ENCODE results near the gene OCIAD1.

OCIAD1 gene

DNA sequence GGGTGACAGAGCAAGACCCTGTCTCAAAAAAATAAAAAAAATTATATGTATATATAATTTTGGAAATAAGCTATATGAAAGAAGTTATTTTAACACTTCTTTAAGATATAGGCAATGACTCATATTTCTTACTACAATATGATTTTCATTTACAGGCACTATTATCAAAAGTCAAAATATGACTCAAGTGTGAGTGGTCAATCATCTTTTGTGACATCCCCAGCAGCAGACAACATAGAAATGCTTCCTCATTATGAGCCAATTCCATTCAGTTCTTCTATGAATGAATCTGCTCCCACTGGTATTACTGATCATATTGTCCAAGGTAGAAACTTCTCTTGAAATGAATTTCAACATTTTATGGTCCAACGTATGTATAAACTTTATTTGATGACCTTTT is 20.8 kb downstream of the OCIAD1 start:
- H3K27me3 ChIP-seq (ENCODE audit: control insufficient read depth, low read length): no peaks in the 10 kb centered on the region
- H3K79me2 ChIP-seq (ENCODE audit: control insufficient read depth, low read length): peaks cover 12% of the 10 kb centered on the region
- no peak overlapping the region for H3K4me3 ChIP-seq (ENCODE audit: low read length)
- H3K4me2 ChIP-seq (ENCODE audit: low read length): no peak overlapping the region
- no peaks in the 10 kb centered on the region for H3K9me2 ChIP-seq (replicated peaks; ENCODE audit: control insufficient read depth, low read length)
- H3K4me1 ChIP-seq (ENCODE audit: control insufficient read depth, low read length): no peaks in the 10 kb centered on the region
- TF ChIP-seq EZH2phosphoT487 (IDR thresholded peaks at IDR 0.05; ENCODE audit: borderline replicate concordance, low read length) (no peak), CTCF (IDR thresholded peaks at IDR 0.05; ENCODE audit: low read depth, low read length, poor library complexity, severe bottlenecking) (no peak)
- H3K9me3 ChIP-seq (ENCODE audit: control insufficient read depth, insufficient read depth, low read length): no peaks in the 10 kb centered on the region
- H3K27ac ChIP-seq (ENCODE audit: low read depth, low read length): no peak overlapping the region
- no peaks in the 10 kb centered on the region for H3F3A ChIP-seq (ENCODE audit: control insufficient read depth, insufficient read depth)
- H4K20me1 ChIP-seq (ENCODE audit: control insufficient read depth, insufficient read depth, low read depth, low read length): no peaks in the 10 kb centered on the region
- peaks cover 65% of the 10 kb centered on the region for H3K36me3 ChIP-seq (ENCODE audit: control insufficient read depth, low read length)

DNA sequence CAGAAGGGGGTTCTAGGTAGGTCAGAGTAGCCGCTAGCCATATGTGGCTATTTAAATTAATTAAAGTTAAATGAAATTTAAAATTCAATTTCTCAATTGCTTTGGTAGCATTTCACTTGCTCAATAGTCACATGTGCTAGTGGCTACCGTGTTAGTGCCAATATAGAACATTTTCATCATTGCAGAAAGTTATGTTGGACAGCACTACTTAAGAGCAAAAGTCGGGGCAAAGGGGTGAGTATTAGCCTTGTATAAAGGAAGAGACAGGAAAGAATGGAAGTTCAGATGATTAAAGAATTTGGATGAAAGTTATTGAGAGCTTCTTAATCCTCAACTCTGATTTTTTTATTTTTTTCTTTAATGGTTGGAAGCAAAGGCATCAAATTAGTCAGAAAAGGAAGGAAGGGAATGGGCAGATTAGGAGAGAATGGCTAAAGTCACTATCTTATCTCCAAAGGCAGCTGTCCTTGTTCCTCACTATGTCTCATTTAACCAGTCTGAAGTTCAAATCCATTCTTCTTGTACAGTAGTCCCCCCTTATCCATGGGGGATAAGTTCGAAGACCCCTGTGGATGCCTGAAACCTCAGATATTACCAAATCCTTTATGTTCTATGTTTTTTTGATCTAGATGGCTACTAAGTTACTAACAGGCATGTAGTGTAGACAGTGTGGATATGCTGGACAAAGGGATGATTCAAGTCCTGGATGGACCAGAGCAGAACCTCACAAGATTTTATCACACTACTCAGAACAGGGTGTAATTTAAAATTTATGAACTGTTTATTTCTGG is 22.9 kb downstream of the OCIAD1 start:
- H3K36me3 ChIP-seq (ENCODE audit: control insufficient read depth, low read length): peaks cover 63% of the 10 kb centered on the region
- no peaks in the 10 kb centered on the region for H3K4me1 ChIP-seq (ENCODE audit: control insufficient read depth, low read length)
- no peaks in the 10 kb centered on the region for H3K9me2 ChIP-seq (replicated peaks; ENCODE audit: control insufficient read depth, low read length)
- H3K4me2 ChIP-seq (ENCODE audit: low read length): no peak overlapping the region
- no peaks in the 10 kb centered on the region for H3K79me2 ChIP-seq (ENCODE audit: control insufficient read depth, low read length)
- H3K27ac ChIP-seq (ENCODE audit: low read depth, low read length): no peak overlapping the region
- 0 out of 2 replicates have a peak, but pooled peaks cover 2% of the 10 kb centered on the region for H3F3A ChIP-seq (ENCODE audit: control insufficient read depth, insufficient read depth)
- TF ChIP-seq CTCF (IDR thresholded peaks at IDR 0.05; ENCODE audit: low read depth, low read length, poor library complexity, severe bottlenecking): no peak
- no peak for TF ChIP-seq EZH2phosphoT487 (IDR thresholded peaks at IDR 0.05; ENCODE audit: borderline replicate concordance, low read length)
- no peaks in the 10 kb centered on the region for H3K9me3 ChIP-seq (ENCODE audit: control insufficient read depth, insufficient read depth, low read length)
- no peaks in the 10 kb centered on the region for H3K27me3 ChIP-seq (ENCODE audit: control insufficient read depth, low read length)
- no peaks in the 10 kb centered on the region for H4K20me1 ChIP-seq (ENCODE audit: control insufficient read depth, insufficient read depth, low read depth, low read length)
- no peak overlapping the region for H3K4me3 ChIP-seq (ENCODE audit: low read length)

DNA sequence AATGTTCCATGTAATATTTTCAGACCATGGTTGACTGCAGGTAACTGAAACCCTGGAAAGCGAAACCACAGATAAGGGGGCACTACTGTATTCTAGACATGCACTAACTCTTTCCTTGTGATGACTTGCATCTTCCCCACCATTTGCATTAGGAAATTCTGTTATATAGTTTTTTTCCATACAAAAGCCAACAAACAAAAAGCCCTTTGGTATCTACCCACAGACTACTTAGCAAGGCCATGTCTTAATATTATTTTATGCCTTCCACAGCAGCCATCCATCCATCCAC is 23.5 kb downstream of the OCIAD1 start:
- H3K4me3 ChIP-seq (ENCODE audit: low read length): no peak overlapping the region
- H3K27ac ChIP-seq (ENCODE audit: low read depth, low read length): no peak overlapping the region
- H3K4me1 ChIP-seq (ENCODE audit: control insufficient read depth, low read length): no peaks in the 10 kb centered on the region
- 0 out of 2 replicates have a peak, but pooled peaks cover 4% of the 10 kb centered on the region for H3F3A ChIP-seq (ENCODE audit: control insufficient read depth, insufficient read depth)
- no peaks in the 10 kb centered on the region for H3K9me3 ChIP-seq (ENCODE audit: control insufficient read depth, insufficient read depth, low read length)
- no peaks in the 10 kb centered on the region for H3K27me3 ChIP-seq (ENCODE audit: control insufficient read depth, low read length)
- H3K79me2 ChIP-seq (ENCODE audit: control insufficient read depth, low read length): no peaks in the 10 kb centered on the region
- no peaks in the 10 kb centered on the region for H3K9me2 ChIP-seq (replicated peaks; ENCODE audit: control insufficient read depth, low read length)
- TF ChIP-seq EZH2phosphoT487 (IDR thresholded peaks at IDR 0.05; ENCODE audit: borderline replicate concordance, low read length): no peak
- no peak for TF ChIP-seq CTCF (IDR thresholded peaks at IDR 0.05; ENCODE audit: low read depth, low read length, poor library complexity, severe bottlenecking)
- no peaks in the 10 kb centered on the region for H4K20me1 ChIP-seq (ENCODE audit: control insufficient read depth, insufficient read depth, low read depth, low read length)
- H3K36me3 ChIP-seq (ENCODE audit: control insufficient read depth, low read length): peaks cover 68% of the 10 kb centered on the region
- H3K4me2 ChIP-seq (ENCODE audit: low read length): no peak overlapping the region

Data from DOHH2 (cell line).